Aorta (tissue), 5 donors: ENCODE measurements around the gene CXCR5. TPM values are rescaled to one million over a fixed set of nuclear protein-coding genes. Genes with fewer than 3 reads are reported as not detected.

ENCODE experiments used
- ATAC-seq: fragments of 200-7000 bp; cut with Tn5 transposase; one replicate; pipeline ENCODE4 v1.9.1; 2022; ENCODE audit warnings: moderate library complexity; ENCODE audit not compliant: low FRiP score
- DNase-seq, 2 donors: peaks; one replicate each; pipeline ENCODE4 v3.0.0-alpha.2; 2020
- H3K27ac ChIP-seq, 2 donors: one replicate each; pipeline ENCODE4 v1.5.1; 2013; ENCODE audit warnings: low read length in 2 of 2, mild to moderate bottlenecking in 2 of 2, moderate library complexity in 2 of 2, control low read depth in 1 of 2, inconsistent platforms in 1 of 2, low read depth in 1 of 2
- H3K27me3 ChIP-seq, 2 donors: one replicate each; pipeline ENCODE4 v1.6.1; 2013; ENCODE audit warnings: control low read depth in 1 of 2, low read length in 1 of 2, mild to moderate bottlenecking in 1 of 2, moderate library complexity in 1 of 2; ENCODE audit not compliant: insufficient read depth in 2 of 2, control insufficient read depth in 1 of 2
- H3K36me3 ChIP-seq, 2 donors: one replicate each; pipeline ENCODE4 v1.6.1; 2013; ENCODE audit warnings: control low read depth in 1 of 2, low read length in 1 of 2, mild to moderate bottlenecking in 1 of 2; ENCODE audit not compliant: insufficient read depth in 2 of 2, control insufficient read depth in 1 of 2
- H3K4me1 ChIP-seq, 2 donors: one replicate each; pipeline ENCODE4 v1.6.1; 2013; ENCODE audit warnings: low read length in 2 of 2, control low read depth in 1 of 2, mild to moderate bottlenecking in 1 of 2, moderate library complexity in 1 of 2; ENCODE audit not compliant: insufficient read depth in 2 of 2, control insufficient read depth in 1 of 2
- H3K4me3 ChIP-seq, 2 donors: one replicate each; pipeline ENCODE4 v1.5.1; 2013; ENCODE audit warnings: low read length in 2 of 2, control low read depth in 1 of 2, mild to moderate bottlenecking in 1 of 2
- H3K9me3 ChIP-seq: one replicate; pipeline ENCODE4 v1.6.1; 2013; ENCODE audit warnings: mild to moderate bottlenecking, low read length; ENCODE audit not compliant: control insufficient read depth
- WGBS, 2 donors: extraction: QIAGEN DNeasy Blood & Tissue Kit; methylation state at CpG; one replicate each; pipeline ENCODE4 v1.1.7; 2013; 5-methylcytosine and 5-hydroxymethylcytosine counted together
- intact Hi-C, 2 donors: fragments of 100-400 bp; cut with DNase I; formaldehyde crosslinking; loops; one replicate each; pipeline versions ENCODE4 v1.14.2 to v1.15.0; 2022
- polyA plus RNA-seq, 2 donors: library from polyadenylated mRNA; stranded (reverse); fragments of 200-250 nt; gene quantifications; one replicate each; pipeline ENCODE4 v1.2.3, GENCODE V29; 2013
- total RNA-seq, 2 donors: library from RNA; stranded (reverse); fragmentation: NEBNext Ultra II Directional; extraction: Animal tissue kit (Norgen Biotek cat#: 25700); gene quantifications; one replicate each; pipeline ENCODE4 v1.2.1, GENCODE V29; 2021
- donor health status: healthy with polysubstance abuse.
- donor health status: Bipolar disorder and iron deficiency.
- donor health status: DM: no; HTN: no; CAD: no.
- donor health status: DM: no; HTN: no; CAD: no.
- donor health status: DM: yes; HTN: yes; CAD: no.

The CXCR5 gene
- total and polyA plus RNA-seq, 4 donors, result 0.06 to 0.69 (median 0.20) TPM

DNA sequence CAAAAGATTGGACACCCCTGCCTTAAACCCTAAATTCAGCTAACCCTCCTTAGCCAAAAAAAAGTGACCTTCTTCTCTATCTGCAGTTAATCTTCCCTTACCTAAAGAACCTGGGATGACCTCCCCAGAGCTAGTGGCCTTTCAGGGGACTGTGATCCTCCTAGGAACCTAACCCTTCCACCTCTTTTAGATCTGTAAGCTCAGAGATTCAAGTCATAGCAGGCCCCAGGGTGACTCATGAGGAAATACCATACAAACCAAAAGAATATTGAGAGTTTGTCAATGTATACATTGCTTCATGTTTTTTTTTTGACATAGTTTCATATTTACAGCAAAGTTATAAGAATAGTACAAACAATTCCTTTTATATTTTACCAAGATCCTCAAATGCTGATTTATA lies 38.3 kb upstream of the CXCR5 start:
- no peaks in the 10 kb centered on the region for H3K36me3 ChIP-seq
- no peaks in the 10 kb centered on the region for H3K4me1 ChIP-seq
- H3K27me3 ChIP-seq, result no peaks in the 10 kb centered on the region
- DNase-seq (no peak), ATAC-seq (no peak)
- H3K4me3 ChIP-seq, result no peak overlapping the region
- H3K27ac ChIP-seq, result no peak overlapping the region
- no peaks in the 10 kb centered on the region for H3K9me3 ChIP-seq
- intact Hi-C loops, result no loop called here

- WGBS, 2 donors, result 96% methylated on average over 3 of the region's 3 CpGs
- no peak for DNase-seq
- intact Hi-C loops, result no loop called here
Measured at GRCh38 chr11:118846181-118846935, 37.3 kb upstream of the CXCR5 start.

DNA sequence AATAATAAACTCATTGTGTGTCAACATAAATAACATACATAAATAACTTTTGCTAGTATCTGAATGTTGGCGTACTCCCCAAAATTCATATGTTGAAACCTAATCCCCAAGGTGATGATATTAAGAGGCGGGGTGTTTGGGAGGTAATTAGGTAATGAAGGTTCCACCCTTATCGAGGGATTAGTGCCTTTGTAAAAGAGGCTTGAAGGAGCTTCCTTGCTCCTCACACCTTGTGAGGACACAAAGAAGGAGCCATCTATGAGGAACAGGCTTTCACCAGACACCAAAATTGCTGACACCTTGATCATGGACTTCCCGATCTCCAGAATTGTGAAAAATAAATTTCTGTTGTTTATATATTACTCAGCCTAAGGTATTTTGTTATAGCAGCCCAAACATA lies 33.9 kb upstream of the CXCR5 start:
- H3K27ac ChIP-seq, result no peak overlapping the region
- no peaks in the 10 kb centered on the region for H3K27me3 ChIP-seq
- no peak overlapping the region for H3K4me3 ChIP-seq
- 94 to 98% methylated on average over 4 of the region's 4 CpGs for WGBS, 2 donors
- DNase-seq, result no peak
- H3K36me3 ChIP-seq, result no peaks in the 10 kb centered on the region
- no peaks in the 10 kb centered on the region for H3K9me3 ChIP-seq
- intact Hi-C loops, result no loop called here
- no peaks in the 10 kb centered on the region for H3K4me1 ChIP-seq
- ATAC-seq, result no peak

More at GRCh38 chr11:118846181-118846935, 37.3 kb upstream of the CXCR5 start:
- H3K36me3 ChIP-seq, result no peaks in the 10 kb centered on the region
- no peak for ATAC-seq
- no peaks in the 10 kb centered on the region for H3K27me3 ChIP-seq
- no peak overlapping the region for H3K4me3 ChIP-seq
- no peak overlapping the region for H3K27ac ChIP-seq
- no peaks in the 10 kb centered on the region for H3K4me1 ChIP-seq
- no peaks in the 10 kb centered on the region for H3K9me3 ChIP-seq

DNA sequence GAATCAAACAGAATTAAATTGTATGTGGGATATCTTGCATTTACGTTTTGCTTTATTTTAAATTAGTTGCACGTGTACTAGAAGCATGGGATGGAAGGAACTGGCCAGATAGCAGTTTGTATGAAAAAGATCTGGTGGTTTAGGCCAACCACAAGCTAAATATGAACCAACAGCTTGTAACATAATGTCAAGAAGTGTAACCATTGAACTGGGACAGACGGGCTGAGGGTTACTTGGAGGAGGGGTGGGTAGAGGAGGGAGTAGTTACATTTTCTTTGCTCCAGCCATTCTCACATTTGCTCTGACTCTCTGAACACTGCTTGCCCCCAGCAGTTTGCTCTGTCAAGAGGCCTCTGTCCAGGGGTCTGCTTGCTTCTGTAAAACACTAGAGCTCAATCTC lies 31.7 kb upstream of the CXCR5 start:
- no peaks in the 10 kb centered on the region for H3K4me1 ChIP-seq
- WGBS, 2 donors, result 71 to 74% methylated on average over 3 of the region's 3 CpGs
- no peak for ATAC-seq
- DNase-seq, result no peak
- H3K27me3 ChIP-seq, result no peaks in the 10 kb centered on the region
- intact Hi-C loops, result no loop called here
- no peaks in the 10 kb centered on the region for H3K9me3 ChIP-seq
- no peaks in the 10 kb centered on the region for H3K36me3 ChIP-seq
- no peak overlapping the region for H3K4me3 ChIP-seq
- no peak overlapping the region for H3K27ac ChIP-seq

GRCh38 chr11:118853678-118854077 lies 30.0 kb upstream of the CXCR5 start:
- 93 to 94% methylated on average over 12 of the region's 12 CpGs for WGBS, 2 donors
- no peak overlapping the region for H3K27ac ChIP-seq
- intact Hi-C loops, result no loop called here

DNA sequence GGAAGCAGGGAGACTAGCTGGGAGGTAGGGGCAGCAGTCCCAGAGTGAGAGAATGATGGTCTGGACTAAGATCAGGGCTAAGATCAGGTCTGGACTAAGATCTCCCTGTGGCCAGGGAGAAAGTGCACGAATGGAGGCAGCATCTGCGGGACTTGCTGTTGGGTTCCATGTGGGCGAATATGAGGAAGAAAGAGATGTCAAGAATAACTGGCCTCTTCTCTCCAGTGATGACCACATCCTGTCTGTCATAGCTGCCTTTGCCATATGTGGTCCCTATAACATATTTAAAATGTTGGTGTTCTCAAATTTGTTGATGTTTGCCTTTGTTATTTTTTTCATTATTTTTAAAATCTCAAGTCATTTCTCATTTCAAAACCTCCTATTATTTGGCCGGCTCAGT lies 27.4 kb upstream of the CXCR5 start:
- Histone ChIP-seq H3K4me1 (no peaks in the 10 kb centered on the region), H3K27me3 (no peaks in the 10 kb centered on the region), H3K36me3 (no peaks in the 10 kb centered on the region), H3K4me3 (no peak overlapping the region), H3K27ac (no peak overlapping the region), H3K9me3 (no peaks in the 10 kb centered on the region)
- WGBS, 2 donors, result 89 to 95% methylated on average over 4 of the region's 4 CpGs
- intact Hi-C loops, result no loop called here
- ATAC-seq, result no peak
- DNase-seq, result no peak

More at GRCh38 chr11:118853678-118854077, 30.0 kb upstream of the CXCR5 start:
- ATAC-seq (no peak), DNase-seq (no peak)
- H3K9me3 ChIP-seq, result no peaks in the 10 kb centered on the region
- no peak overlapping the region for H3K4me3 ChIP-seq
- H3K27me3 ChIP-seq, result no peaks in the 10 kb centered on the region
- H3K4me1 ChIP-seq, result no peaks in the 10 kb centered on the region
- H3K36me3 ChIP-seq, result no peaks in the 10 kb centered on the region

- WGBS, 2 donors, result 91 to 93% methylated on average over 5 of the region's 5 CpGs
Measured at GRCh38 chr11:118857385-118857784, 26.3 kb upstream of the CXCR5 start.

GRCh38 chr11:118859973-118860372 lies 23.7 kb upstream of the CXCR5 start:
- no peaks in the 10 kb centered on the region for H3K36me3 ChIP-seq
- ATAC-seq (no peak), DNase-seq (no peak)
- H3K4me3 ChIP-seq, result no peak overlapping the region
- 90 to 91% methylated on average over 4 of the region's 4 CpGs for WGBS, 2 donors
- no peaks in the 10 kb centered on the region for H3K4me1 ChIP-seq
- no peaks in the 10 kb centered on the region for H3K27me3 ChIP-seq
- no peak overlapping the region for H3K27ac ChIP-seq
- intact Hi-C loops, result no loop called here
- H3K9me3 ChIP-seq, result no peaks in the 10 kb centered on the region

More at GRCh38 chr11:118857385-118857784, 26.3 kb upstream of the CXCR5 start:
- intact Hi-C loops, result no loop called here
- no peaks in the 10 kb centered on the region for H3K27me3 ChIP-seq
- no peak overlapping the region for H3K4me3 ChIP-seq
- no peaks in the 10 kb centered on the region for H3K36me3 ChIP-seq
- DNase-seq (no peak), ATAC-seq (no peak)
- H3K9me3 ChIP-seq, result no peaks in the 10 kb centered on the region
- H3K27ac ChIP-seq, result no peak overlapping the region
- no peaks in the 10 kb centered on the region for H3K4me1 ChIP-seq

GRCh38 chr11:118868659-118869058 lies 15.0 kb upstream of the CXCR5 start:
- H3K4me3 ChIP-seq, result no peak overlapping the region
- no peak for DNase-seq
- H3K4me1 ChIP-seq, result no peaks in the 10 kb centered on the region
- intact Hi-C loops, result no loop called here
- H3K27me3 ChIP-seq, result no peaks in the 10 kb centered on the region
- H3K9me3 ChIP-seq, result no peaks in the 10 kb centered on the region
- 84 to 86% methylated on average over 2 of the region's 2 CpGs for WGBS, 2 donors
- H3K36me3 ChIP-seq, result no peaks in the 10 kb centered on the region
- no peak overlapping the region for H3K27ac ChIP-seq
- ATAC-seq, result no peak
